Measurements from ENCODE around the gene AGAP5. TPM values are rescaled to one million over a fixed set of nuclear protein-coding genes. Genes with fewer than 3 reads are reported as not detected.

The AGAP5 gene
- total RNA-seq, 2 experiments from 2014 or later, result 7.8 to 9.0 TPM

GRCh38 chr10:73647875-73648651 is 49.8 kb downstream of the AGAP5 start:
- intact Hi-C loops (cut with micrococcal nuclease), result no loop called here
- H3K36me3 Mint-ChIP-seq (ENCODE audit: low read depth), result no peaks in the 10 kb centered on the region
- no peak for DNase-seq
- no peaks in the 10 kb centered on the region for H3K9me3 Mint-ChIP-seq
- H3K4me1 Mint-ChIP-seq (ENCODE audit: low read depth), result peaks cover 15% of the 10 kb centered on the region
- peaks cover 10% of the 10 kb centered on the region for H3K27me3 Mint-ChIP-seq (ENCODE audit: low read depth)
- H3K27ac Mint-ChIP-seq, result no peak overlapping the region
- CTCF ChIA-PET, result interaction anchor here (0.9 to 7.6 kb wide), 3 partner anchors 9 to 119 kb away, joined by 4 to 114 read pairs (median 4); no protein-coding TSS in a partner anchor
- peak overlapping the region; percentile 55 for H3K4me3 Mint-ChIP-seq

GRCh38 chr10:73647211-73647874 is 50.6 kb downstream of the AGAP5 start:
- H3K27me3 Mint-ChIP-seq (ENCODE audit: low read depth), result peaks cover 10% of the 10 kb centered on the region
- CTCF ChIA-PET, result interaction anchor here (0.8 to 7.6 kb wide), 3 partner anchors 10 to 387 kb away, joined by 3 to 114 read pairs (median 4); no protein-coding TSS in a partner anchor
- H3K36me3 Mint-ChIP-seq (ENCODE audit: low read depth), result no peaks in the 10 kb centered on the region
- peak overlapping the region; percentile 60 for H3K4me3 Mint-ChIP-seq
- peaks cover 15% of the 10 kb centered on the region for H3K4me1 Mint-ChIP-seq (ENCODE audit: low read depth)
- peak; percentile 37 for DNase-seq
- no peak overlapping the region for H3K27ac Mint-ChIP-seq
- no peaks in the 10 kb centered on the region for H3K9me3 Mint-ChIP-seq
- intact Hi-C loops (cut with micrococcal nuclease), result no loop called here

GRCh38 chr10:73646598-73647041 is 51.3 kb downstream of the AGAP5 start:
- peaks cover 10% of the 10 kb centered on the region for H3K27me3 Mint-ChIP-seq (ENCODE audit: low read depth)
- CTCF ChIA-PET, result interaction anchor here (0.8 to 7.6 kb wide), 3 partner anchors 20 to 386 kb away, joined by 3 to 114 read pairs (median 19); no protein-coding TSS in a partner anchor
- no peak for DNase-seq
- H3K27ac Mint-ChIP-seq, result no peak overlapping the region
- intact Hi-C loops (cut with micrococcal nuclease), result no loop called here
- H3K4me3 Mint-ChIP-seq, result peak overlapping the region; percentile 60
- peaks cover 15% of the 10 kb centered on the region for H3K4me1 Mint-ChIP-seq (ENCODE audit: low read depth)
- H3K9me3 Mint-ChIP-seq, result no peaks in the 10 kb centered on the region
- H3K36me3 Mint-ChIP-seq (ENCODE audit: low read depth), result no peaks in the 10 kb centered on the region

- H3K27me3 Mint-ChIP-seq (ENCODE audit: low read depth), result peaks cover 10% of the 10 kb centered on the region
- H3K4me3 Mint-ChIP-seq, result no peak overlapping the region
- intact Hi-C loops (cut with micrococcal nuclease), result no loop called here
- CTCF ChIA-PET, result interaction anchor here (0.8 to 7.6 kb wide), 9 partner anchors 14 to 216 kb away, joined by 3 to 114 read pairs (median 6); partner anchors contain the start of gene USP54
- H3K36me3 Mint-ChIP-seq (ENCODE audit: low read depth), result no peaks in the 10 kb centered on the region
- peaks cover 15% of the 10 kb centered on the region for H3K4me1 Mint-ChIP-seq (ENCODE audit: low read depth)
- DNase-seq, result no peak
- no peaks in the 10 kb centered on the region for H3K9me3 Mint-ChIP-seq
- H3K27ac Mint-ChIP-seq, result no peak overlapping the region
Measured at GRCh38 chr10:73645251-73645650, 52.7 kb downstream of the AGAP5 start.

GRCh38 chr10:73644767-73645166 is 53.1 kb downstream of the AGAP5 start:
- no peak for DNase-seq
- intact Hi-C loops (cut with micrococcal nuclease), result loop anchor here (1.0 to 5.0 kb wide), 5 partner anchors 19 to 392 kb away; partner anchors contain the start of genes MRPS16 and USP54
- Mint-ChIP-seq H3K9me3 (no peaks in the 10 kb centered on the region), H3K36me3 (ENCODE audit: low read depth) (no peaks in the 10 kb centered on the region), H3K4me3 (no peak overlapping the region), H3K27me3 (ENCODE audit: low read depth) (peaks cover 10% of the 10 kb centered on the region), H3K27ac (no peak overlapping the region), H3K4me1 (ENCODE audit: low read depth) (peaks cover 15% of the 10 kb centered on the region)
- CTCF ChIA-PET, result interaction anchor here (0.8 to 7.6 kb wide), 17 partner anchors 13 to 380 kb away, joined by 3 to 114 read pairs (median 4); partner anchors contain the start of gene USP54

- Mint-ChIP-seq H3K4me3 (no peak overlapping the region), H3K9me3 (no peaks in the 10 kb centered on the region), H3K36me3 (ENCODE audit: low read depth) (no peaks in the 10 kb centered on the region), H3K4me1 (ENCODE audit: low read depth) (peaks cover 15% of the 10 kb centered on the region), H3K27me3 (ENCODE audit: low read depth) (peaks cover 8% of the 10 kb centered on the region), H3K27ac (no peak overlapping the region)
- intact Hi-C loops (cut with micrococcal nuclease), result loop anchor here (1.0 to 5.0 kb wide), 5 partner anchors 19 to 392 kb away; partner anchors contain the start of genes MRPS16 and USP54
- CTCF ChIA-PET, result interaction anchor here (0.6 to 7.6 kb wide), 35 partner anchors 8 to 456 kb away, joined by 3 to 114 read pairs (median 4); partner anchors contain the start of genes SYNPO2L and USP54
- peak; percentile 63 for DNase-seq
Measured at GRCh38 chr10:73644015-73644743, 53.7 kb downstream of the AGAP5 start.

- no peak overlapping the region for H3K27ac Mint-ChIP-seq
- H3K27me3 Mint-ChIP-seq (ENCODE audit: low read depth), result peaks cover 3% of the 10 kb centered on the region
Measured at GRCh38 chr10:73643362-73643761, 54.5 kb downstream of the AGAP5 start.

GRCh38 chr10:73641328-73642060 is 56.4 kb downstream of the AGAP5 start, which contains the start of gene MYOZ1:
Gene MYOZ1, minus strand, starts transcription at chr10:73641474. Its CDS starts 1,457 bp downstream, at chr10:73640017.
- intact Hi-C loops (cut with micrococcal nuclease), result loop anchor here (5.0 kb wide), 1 partner anchor 49 kb away; the partner anchor contains the start of gene USP54
- Mint-ChIP-seq H3K36me3 (ENCODE audit: low read depth) (no peaks in the 10 kb centered on the region), H3K4me1 (ENCODE audit: low read depth) (peaks cover 15% of the 10 kb centered on the region), H3K9me3 (no peaks in the 10 kb centered on the region), H3K4me3 (no peak within 1 kb of the TSS), H3K27me3 (ENCODE audit: low read depth) (no peaks in the 10 kb centered on the region), H3K27ac (no peak within 1 kb of the TSS)
- DNase-seq, result no peak
- CTCF ChIA-PET, result interaction anchor here (1.0 to 7.6 kb wide), 3 partner anchors 12 to 112 kb away, joined by 3 to 114 read pairs (median 3); no protein-coding TSS in a partner anchor

More at GRCh38 chr10:73643362-73643761, 54.5 kb downstream of the AGAP5 start:
- DNase-seq, result no peak
- no peaks in the 10 kb centered on the region for H3K9me3 Mint-ChIP-seq
- no peak overlapping the region for H3K4me3 Mint-ChIP-seq
- CTCF ChIA-PET, result interaction anchor here (0.6 to 7.6 kb wide), 31 partner anchors 8 to 455 kb away, joined by 3 to 114 read pairs (median 4); partner anchors contain the start of genes SYNPO2L and USP54
- H3K36me3 Mint-ChIP-seq (ENCODE audit: low read depth), result no peaks in the 10 kb centered on the region
- peaks cover 15% of the 10 kb centered on the region for H3K4me1 Mint-ChIP-seq (ENCODE audit: low read depth)
- intact Hi-C loops (cut with micrococcal nuclease), result loop anchor here (5.0 kb wide), 1 partner anchor 51 kb away; the partner anchor contains the start of gene USP54

- DNase-seq, result no peak
- intact Hi-C loops (cut with micrococcal nuclease), result no loop called here
- no peaks in the 10 kb centered on the region for H3K27me3 Mint-ChIP-seq (ENCODE audit: low read depth)
- H3K4me3 Mint-ChIP-seq, result no peak overlapping the region
- H3K9me3 Mint-ChIP-seq, result no peaks in the 10 kb centered on the region
- no peak overlapping the region for H3K27ac Mint-ChIP-seq
- CTCF ChIA-PET, result interaction anchor here (0.6 to 0.7 kb wide), 2 partner anchors 109 to 301 kb away, joined by 3 read pairs; no protein-coding TSS in a partner anchor
- peaks cover 5% of the 10 kb centered on the region for H3K4me1 Mint-ChIP-seq (ENCODE audit: low read depth)
- H3K36me3 Mint-ChIP-seq (ENCODE audit: low read depth), result no peaks in the 10 kb centered on the region
Measured at GRCh38 chr10:73639286-73639685, 58.6 kb downstream of the AGAP5 start.

- CTCF ChIA-PET, result interaction anchor here (1.5 kb wide), 1 partner anchor 8 kb away, joined by 5 read pairs; no protein-coding TSS in a partner anchor
- H3K9me3 Mint-ChIP-seq, result no peaks in the 10 kb centered on the region
- H3K4me1 Mint-ChIP-seq (ENCODE audit: low read depth), result no peaks in the 10 kb centered on the region
- H3K27me3 Mint-ChIP-seq (ENCODE audit: low read depth), result no peaks in the 10 kb centered on the region
- no peak overlapping the region for H3K4me3 Mint-ChIP-seq
- H3K27ac Mint-ChIP-seq, result no peak overlapping the region
- DNase-seq, result no peak
- no peaks in the 10 kb centered on the region for H3K36me3 Mint-ChIP-seq (ENCODE audit: low read depth)
- intact Hi-C loops (cut with micrococcal nuclease), result no loop called here
Measured at GRCh38 chr10:73635781-73636180, 62.1 kb downstream of the AGAP5 start.

GRCh38 chr10:73634421-73634820 is 63.5 kb downstream of the AGAP5 start:
- Mint-ChIP-seq H3K4me1 (ENCODE audit: low read depth) (no peaks in the 10 kb centered on the region), H3K36me3 (ENCODE audit: low read depth) (no peaks in the 10 kb centered on the region), H3K9me3 (no peaks in the 10 kb centered on the region), H3K27me3 (ENCODE audit: low read depth) (no peaks in the 10 kb centered on the region), H3K4me3 (no peak overlapping the region), H3K27ac (no peak overlapping the region)
- intact Hi-C loops (cut with micrococcal nuclease), result no loop called here
- CTCF ChIA-PET, result no interaction called here
- DNase-seq, result no peak

Data from activated naive CD4-positive, alpha-beta T cell treated with anti-CD3 and anti-CD28 coated beads for 36 hours (primary cell).